ENCODE data around the gene RIMKLA. TPM values are rescaled to one million over a fixed set of nuclear protein-coding genes. Genes with fewer than 3 reads are reported as not detected.

Gene RIMKLA, protein sequence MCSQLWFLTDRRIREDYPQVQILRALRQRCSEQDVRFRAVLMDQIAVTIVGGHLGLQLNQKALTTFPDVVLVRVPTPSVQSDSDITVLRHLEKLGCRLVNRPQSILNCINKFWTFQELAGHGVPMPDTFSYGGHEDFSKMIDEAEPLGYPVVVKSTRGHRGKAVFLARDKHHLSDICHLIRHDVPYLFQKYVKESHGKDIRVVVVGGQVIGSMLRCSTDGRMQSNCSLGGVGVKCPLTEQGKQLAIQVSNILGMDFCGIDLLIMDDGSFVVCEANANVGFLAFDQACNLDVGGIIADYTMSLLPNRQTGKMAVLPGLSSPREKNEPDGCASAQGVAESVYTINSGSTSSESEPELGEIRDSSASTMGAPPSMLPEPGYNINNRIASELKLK
- 0.10 TPM for total RNA-seq

DNA sequence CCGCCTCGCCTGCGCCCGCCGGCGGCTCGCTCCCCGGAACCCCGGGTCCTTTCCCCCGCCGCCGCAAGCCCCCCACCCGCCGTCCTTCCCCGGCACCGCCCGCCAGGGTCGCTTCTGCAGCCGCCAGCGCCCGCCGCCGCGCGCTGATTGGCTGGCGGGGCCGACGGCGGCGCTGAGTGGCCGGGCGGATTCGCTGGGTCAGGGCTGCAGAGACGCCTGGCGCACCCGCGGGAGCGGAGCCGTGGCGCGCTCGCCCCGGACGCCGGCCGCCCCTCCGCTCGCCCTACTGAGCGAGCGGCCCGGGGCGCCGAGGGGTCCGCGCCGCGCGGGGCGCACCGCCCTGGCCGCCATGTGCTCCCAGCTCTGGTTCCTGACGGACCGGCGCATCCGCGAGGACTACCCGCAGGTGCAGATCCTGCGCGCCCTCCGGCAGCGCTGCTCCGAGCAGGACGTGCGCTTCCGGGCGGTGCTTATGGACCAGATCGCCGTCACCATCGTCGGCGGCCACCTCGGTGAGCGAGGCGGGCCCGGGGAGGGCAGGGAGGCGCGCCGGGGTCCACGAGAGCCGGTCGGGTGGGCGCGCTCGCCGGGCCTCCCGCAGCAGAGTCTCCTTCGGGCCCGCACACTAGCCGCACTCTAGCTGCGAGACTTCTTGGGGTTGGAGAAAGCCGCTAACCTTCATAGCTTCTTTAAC lies at the start of gene RIMKLA:
TSS of gene RIMKLA (plus strand) at position 207 of the 694 bp plus-strand sequence. CDS start at position 350, 143 bp downstream.
- DNase-seq, result no peak

GRCh38 chr1:42332877-42333276 lies 47.7 kb upstream of the RIMKLA start:
- no peak for DNase-seq

DNA sequence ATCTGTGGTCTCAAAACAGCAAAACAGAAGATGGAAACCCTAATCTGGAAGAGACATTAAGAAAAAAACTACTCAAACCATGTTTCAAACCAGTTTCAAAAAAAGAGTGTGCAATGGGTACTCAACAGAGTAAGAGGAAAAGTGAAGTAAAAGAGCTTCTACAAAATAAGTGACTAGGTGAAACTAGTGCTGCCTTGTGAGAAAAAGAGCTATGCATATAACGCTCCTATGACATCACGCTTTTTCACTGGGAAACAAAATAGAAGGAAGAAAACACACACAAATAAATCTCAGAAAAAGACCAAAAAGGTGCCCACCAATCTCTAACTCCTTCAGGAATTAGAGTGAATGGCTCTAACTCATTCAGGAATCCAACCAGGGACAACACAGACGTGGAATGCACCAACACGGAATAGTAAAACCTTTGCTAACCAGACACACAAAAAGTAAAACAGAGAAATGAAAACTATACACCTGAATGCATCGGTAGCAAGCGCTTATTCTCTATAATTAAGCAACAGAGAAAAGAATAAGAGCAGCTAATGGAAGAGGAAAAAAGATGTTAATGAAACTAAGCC lies 46.8 kb upstream of the RIMKLA start:
- no peak for DNase-seq

- DNase-seq, result peak; percentile 43
Measured at GRCh38 chr1:42334240-42335049, 46.1 kb upstream of the RIMKLA start.

- peak; percentile 91 for DNase-seq
Measured at GRCh38 chr1:42335050-42335808, 45.4 kb upstream of the RIMKLA start, which contains the start of gene FOXJ3. Gene FOXJ3, minus strand, starts transcription at chr1:42335235. Its CDS starts 24,142 bp downstream, at chr1:42311093.

DNA sequence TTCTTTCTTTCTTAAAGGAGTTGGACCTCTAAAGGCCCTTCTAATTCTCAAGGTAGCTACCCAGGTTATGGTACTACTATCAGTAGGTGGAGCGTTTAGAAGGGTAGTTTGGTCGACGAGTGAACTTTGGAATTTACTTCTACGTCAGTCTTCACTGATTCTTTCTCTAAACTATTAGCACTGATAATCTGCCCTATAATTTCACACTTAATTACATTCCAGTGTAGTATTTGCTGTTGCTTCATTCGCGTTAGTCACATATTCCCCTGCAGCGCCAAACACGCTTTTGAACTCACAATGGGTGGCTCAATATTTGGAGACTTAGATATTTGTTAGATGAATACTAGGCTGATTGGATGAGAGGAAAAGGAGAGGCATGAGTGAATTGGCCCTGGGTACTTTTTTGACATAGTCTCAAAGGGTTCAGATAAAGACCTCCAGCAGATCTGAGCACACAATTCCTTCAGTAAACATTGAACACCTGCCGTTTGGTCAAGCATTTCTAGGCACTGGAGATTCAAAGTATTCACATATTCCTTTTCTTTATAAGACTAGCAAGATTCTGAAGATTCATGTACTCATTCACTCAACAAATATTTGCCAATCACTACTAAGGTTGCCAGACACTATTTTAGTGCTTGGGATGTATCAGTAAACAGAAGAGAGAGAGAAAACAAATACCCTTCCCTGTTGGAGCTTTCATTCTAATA lies 44.6 kb upstream of the RIMKLA start:
- peak; percentile 54 for DNase-seq

DNA sequence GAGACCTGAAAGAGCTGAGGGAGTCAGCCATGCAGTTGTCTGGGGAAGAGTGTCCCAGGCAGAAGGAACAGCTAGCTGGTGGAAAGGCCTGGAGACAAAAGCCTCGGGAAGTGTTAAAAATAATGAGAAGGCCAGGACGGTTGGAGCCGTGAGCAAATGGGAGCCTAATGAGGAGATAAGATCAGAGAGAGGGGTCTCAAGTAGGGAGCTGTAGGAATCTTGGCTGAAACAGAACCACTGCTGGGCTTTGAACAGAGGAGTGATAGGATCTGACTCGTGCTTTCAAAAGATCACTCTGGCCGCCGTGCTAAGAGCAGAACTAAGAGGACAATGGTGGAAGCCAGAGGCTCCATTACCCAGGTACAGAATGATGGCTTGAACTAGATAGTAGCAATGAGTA lies 43.6 kb upstream of the RIMKLA start:
- DNase-seq, result no peak

DNA sequence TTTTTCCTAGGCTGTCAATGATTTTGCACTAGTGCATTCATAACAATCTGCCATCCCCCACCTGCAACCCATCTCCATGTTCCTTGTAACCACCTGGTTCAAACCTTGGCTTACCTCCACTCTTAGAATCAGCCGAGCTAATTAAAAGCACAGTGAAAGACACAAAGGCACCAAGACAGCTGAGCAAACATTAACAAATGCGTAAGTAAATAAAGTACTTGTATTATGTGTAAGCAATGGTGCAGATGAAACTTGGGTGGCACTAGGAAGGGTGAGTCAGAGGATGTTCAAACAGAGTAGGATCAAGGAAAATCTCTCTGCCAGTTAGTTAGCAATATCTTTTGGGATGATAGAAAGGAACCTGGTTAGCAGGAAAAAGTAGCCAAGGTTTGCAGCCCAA lies 40.5 kb upstream of the RIMKLA start:
- no peak for DNase-seq

DNA sequence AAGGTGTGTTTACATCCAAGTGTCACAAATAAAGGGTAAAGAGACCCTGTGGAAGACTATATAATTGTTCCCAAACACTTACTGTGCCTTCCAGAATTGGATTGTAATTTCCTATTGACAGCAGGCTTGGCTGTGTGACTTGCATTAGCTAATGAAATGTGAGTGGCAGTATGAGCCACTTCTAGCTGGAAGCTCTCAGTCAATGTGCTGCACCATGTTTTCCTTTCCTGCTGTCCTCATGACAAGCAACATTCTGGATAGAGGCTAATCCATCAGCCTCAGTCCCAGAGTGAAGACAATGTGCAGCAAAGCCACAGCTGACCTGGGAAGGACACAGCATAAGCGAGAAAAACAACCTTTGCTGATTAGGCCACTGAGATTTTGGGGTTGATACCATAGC lies 39.7 kb upstream of the RIMKLA start:
- no peak for DNase-seq

- DNase-seq, result no peak
Measured at GRCh38 chr1:42343049-42343448, 37.5 kb upstream of the RIMKLA start.

- DNase-seq, result no peak
Measured at GRCh38 chr1:42348498-42348897, 32.1 kb upstream of the RIMKLA start.

DNA sequence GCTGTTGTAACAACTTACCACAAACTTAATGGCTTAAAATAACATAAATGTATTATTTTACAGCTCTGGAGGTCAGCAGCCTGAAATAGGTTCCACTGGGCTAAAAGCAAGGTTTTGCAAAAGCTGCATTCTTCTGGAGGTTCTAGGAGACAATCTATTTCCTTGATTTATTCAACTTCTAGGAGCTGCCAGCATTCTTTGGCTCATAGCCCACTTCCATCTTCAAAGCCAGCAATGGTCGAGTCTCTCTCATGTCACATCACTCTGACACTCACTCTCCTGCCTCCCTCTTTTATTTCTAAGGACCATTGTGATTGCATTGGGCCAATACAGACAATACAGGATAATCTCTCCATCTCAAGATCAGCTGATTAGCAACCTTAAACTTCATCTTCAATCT lies 30.5 kb upstream of the RIMKLA start:
- no peak for DNase-seq

GRCh38 chr1:42358791-42359190 lies 21.8 kb upstream of the RIMKLA start:
- no peak for DNase-seq

- DNase-seq, result no peak
Measured at GRCh38 chr1:42359466-42359865, 21.1 kb upstream of the RIMKLA start.

DNA sequence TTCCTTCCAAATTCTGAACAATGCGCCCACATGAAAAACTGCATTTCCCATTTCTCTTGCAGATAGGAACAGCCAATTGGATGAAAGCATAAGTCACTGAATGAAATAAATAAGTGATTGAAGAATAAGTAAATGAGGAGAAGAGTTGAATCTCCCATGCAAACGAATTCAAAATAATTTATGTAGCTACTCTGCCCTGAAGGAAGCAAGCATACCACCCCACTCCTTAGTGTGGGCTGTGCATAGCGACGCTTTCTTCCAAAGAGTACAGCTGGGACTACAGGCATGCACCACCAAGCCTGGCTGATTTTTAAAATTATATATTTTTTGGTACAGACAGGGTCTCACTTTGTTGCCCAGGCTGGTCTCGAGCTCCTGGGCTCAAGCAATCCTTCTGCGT lies 16.5 kb upstream of the RIMKLA start:
- DNase-seq, result no peak

- no peak for DNase-seq
Measured at GRCh38 chr1:42364542-42364941, 16.1 kb upstream of the RIMKLA start.

GRCh38 chr1:42365118-42365517 lies 15.5 kb upstream of the RIMKLA start:
- no peak for DNase-seq

DNA sequence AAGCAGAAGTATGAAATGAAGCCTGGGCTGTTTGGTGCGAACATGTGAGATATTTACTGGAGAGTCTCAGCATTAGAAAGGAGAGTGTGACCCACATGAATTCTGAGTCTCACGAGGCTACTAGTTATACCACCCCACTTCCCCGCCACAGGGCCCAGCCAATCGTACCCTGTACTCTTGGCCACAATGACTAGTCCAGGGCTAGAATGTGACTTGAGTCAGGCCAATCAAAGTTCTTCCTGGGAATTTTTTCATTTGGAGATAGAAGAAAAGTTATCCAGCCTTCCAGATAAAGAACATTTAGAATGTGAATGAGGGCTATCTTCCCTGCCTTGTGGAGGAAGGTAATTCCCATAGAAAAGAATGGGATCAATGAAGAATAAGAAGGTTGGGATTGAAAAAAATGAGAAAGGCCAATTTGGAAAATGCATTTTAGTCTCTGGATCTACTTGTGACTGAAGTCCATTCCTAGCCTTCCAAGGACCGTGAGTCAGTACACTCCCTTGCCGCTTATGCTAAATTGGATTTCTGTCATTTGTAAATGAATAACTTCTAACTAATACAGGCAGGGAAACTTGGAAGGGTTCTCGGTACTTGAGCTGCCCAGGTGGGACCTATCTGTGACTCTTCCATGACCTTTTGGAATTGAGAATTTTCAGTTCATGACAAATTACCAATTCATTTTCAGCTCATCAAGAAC lies 12.3 kb upstream of the RIMKLA start:
- DNase-seq, result no peak

- no peak for DNase-seq
Measured at GRCh38 chr1:42369471-42369870, 11.1 kb upstream of the RIMKLA start.

GRCh38 chr1:42370876-42371549 lies 9.6 kb upstream of the RIMKLA start:
- DNase-seq, result no peak

Data from skin of body (tissue), 2 donors.